ENCODE results near the gene SELENON. TPM values are rescaled to one million over a fixed set of nuclear protein-coding genes. Genes with fewer than 3 reads are reported as not detected.

The SELENON gene
- total and polyA plus RNA-seq, 2 experiments from 2014 or later = 26.7 to 37.7 TPM

DNA sequence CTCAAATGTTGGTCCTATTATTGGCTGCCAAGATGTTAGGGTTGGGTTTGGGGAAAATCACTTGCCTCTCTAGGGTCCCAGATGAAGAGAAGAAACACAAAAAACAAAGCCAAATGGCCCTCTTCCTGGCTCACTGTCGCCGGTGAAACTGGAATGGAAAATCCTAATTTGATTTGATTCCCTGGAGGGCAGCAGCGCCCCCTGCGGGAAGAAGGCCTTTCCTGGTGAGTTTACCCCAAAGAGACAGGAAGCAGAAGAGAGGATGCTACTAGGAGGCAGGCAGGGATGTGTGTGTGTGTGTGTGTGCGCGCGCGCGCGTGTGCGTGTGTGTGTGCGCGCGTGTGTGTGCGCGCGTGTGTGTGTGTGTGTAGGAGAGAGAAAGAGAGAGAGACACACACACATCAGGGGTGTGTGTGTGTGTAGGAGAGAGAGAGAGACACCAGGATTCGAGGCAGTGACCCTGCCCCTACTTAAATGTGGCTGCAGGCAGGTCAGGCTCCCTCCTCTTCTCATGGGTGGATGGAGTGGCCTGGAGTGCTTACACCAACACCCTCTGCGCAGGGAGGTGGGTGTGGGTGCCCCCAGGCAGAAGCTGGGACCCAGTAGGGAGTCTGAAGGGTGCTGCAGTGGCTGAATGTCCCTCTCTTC is 3.1 kb upstream of the SELENON start:
- Histone ChIP-seq H3K4me3 (no peak overlapping the region), H3K4me1 (ENCODE audit: insufficient read depth) (peaks cover 25% of the 10 kb centered on the region), H3K4me2 (no peak overlapping the region), H3K79me2 (peaks cover 16% of the 10 kb centered on the region), H3K36me3 (replicated peaks; ENCODE audit: insufficient read depth, low read depth) (no peaks in the 10 kb centered on the region), H2AFZ (no peak overlapping the region), H3K9me2 (replicated peaks; ENCODE audit: insufficient read depth) (no peaks in the 10 kb centered on the region), H3K27ac (peak overlapping the region; percentile 89), H3K9me3 (ENCODE audit: low read depth) (no peaks in the 10 kb centered on the region), H3K27me3 (no peaks in the 10 kb centered on the region), H4K20me1 (ENCODE audit: insufficient read depth, poor library complexity, severe bottlenecking) (no peaks in the 10 kb centered on the region)
- peak; percentile 91 for DNase-seq (ENCODE audit: low spot score)
- 18% methylated on average over 18 of the region's 19 CpGs for WGBS (ENCODE audit: low lambda C conversion rate, missing lambda C conversion rate)
- TF ChIP-seq EZH2phosphoT487 (IDR thresholded peaks at IDR 0.05; ENCODE audit: low read depth, severe bottlenecking, unreplicated experiment) (no peak), EZH2 (IDR thresholded peaks at IDR 0.05; ENCODE audit: borderline replicate concordance) (no peak)
- TF ChIP-seq, protein P1, sequence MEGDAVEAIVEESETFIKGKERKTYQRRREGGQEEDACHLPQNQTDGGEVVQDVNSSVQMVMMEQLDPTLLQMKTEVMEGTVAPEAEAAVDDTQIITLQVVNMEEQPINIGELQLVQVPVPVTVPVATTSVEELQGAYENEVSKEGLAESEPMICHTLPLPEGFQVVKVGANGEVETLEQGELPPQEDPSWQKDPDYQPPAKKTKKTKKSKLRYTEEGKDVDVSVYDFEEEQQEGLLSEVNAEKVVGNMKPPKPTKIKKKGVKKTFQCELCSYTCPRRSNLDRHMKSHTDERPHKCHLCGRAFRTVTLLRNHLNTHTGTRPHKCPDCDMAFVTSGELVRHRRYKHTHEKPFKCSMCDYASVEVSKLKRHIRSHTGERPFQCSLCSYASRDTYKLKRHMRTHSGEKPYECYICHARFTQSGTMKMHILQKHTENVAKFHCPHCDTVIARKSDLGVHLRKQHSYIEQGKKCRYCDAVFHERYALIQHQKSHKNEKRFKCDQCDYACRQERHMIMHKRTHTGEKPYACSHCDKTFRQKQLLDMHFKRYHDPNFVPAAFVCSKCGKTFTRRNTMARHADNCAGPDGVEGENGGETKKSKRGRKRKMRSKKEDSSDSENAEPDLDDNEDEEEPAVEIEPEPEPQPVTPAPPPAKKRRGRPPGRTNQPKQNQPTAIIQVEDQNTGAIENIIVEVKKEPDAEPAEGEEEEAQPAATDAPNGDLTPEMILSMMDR (IDR thresholded peaks at IDR 0.05; ENCODE audit: poor library complexity) = peak; percentile 80

DNA sequence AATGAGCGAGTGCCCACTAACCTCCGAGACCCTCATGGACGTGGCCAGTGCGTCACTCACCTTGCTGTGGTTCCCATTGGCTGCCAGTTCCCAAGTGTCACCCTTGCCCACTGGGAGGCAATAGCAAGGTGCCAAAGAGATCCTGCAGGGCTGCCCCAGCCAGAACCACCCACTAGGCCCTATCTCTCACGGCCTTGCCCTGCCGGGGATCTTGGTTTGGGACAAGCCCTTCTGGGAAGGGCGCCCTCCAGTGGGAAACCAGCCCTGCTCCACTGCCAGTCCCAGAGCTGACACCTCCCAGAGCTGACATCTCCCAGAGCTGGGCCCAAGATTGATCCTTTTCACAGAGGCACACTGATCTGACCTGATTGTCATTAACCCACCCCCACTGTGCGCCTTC is 2.1 kb upstream of the SELENON start:
- Histone ChIP-seq H3K9me3 (ENCODE audit: low read depth) (no peaks in the 10 kb centered on the region), H2AFZ (no peak overlapping the region), H3K27ac (no peak overlapping the region), H3K36me3 (replicated peaks; ENCODE audit: insufficient read depth, low read depth) (no peaks in the 10 kb centered on the region), H3K4me1 (ENCODE audit: insufficient read depth) (peaks cover 30% of the 10 kb centered on the region), H3K79me2 (peaks cover 23% of the 10 kb centered on the region), H3K4me2 (no peak overlapping the region), H4K20me1 (ENCODE audit: insufficient read depth, poor library complexity, severe bottlenecking) (no peaks in the 10 kb centered on the region), H3K27me3 (no peaks in the 10 kb centered on the region), H3K9me2 (replicated peaks; ENCODE audit: insufficient read depth) (no peaks in the 10 kb centered on the region), H3K4me3 (no peak overlapping the region)
- DNase-seq (ENCODE audit: low spot score) = no peak
- TF ChIP-seq EZH2 (IDR thresholded peaks at IDR 0.05; ENCODE audit: borderline replicate concordance) = no peak
- TF ChIP-seq, protein P1 (IDR thresholded peaks at IDR 0.05; ENCODE audit: poor library complexity) = peak; percentile 40
- 74% methylated on average over 8 of the region's 8 CpGs for WGBS (ENCODE audit: low lambda C conversion rate, missing lambda C conversion rate)

DNA sequence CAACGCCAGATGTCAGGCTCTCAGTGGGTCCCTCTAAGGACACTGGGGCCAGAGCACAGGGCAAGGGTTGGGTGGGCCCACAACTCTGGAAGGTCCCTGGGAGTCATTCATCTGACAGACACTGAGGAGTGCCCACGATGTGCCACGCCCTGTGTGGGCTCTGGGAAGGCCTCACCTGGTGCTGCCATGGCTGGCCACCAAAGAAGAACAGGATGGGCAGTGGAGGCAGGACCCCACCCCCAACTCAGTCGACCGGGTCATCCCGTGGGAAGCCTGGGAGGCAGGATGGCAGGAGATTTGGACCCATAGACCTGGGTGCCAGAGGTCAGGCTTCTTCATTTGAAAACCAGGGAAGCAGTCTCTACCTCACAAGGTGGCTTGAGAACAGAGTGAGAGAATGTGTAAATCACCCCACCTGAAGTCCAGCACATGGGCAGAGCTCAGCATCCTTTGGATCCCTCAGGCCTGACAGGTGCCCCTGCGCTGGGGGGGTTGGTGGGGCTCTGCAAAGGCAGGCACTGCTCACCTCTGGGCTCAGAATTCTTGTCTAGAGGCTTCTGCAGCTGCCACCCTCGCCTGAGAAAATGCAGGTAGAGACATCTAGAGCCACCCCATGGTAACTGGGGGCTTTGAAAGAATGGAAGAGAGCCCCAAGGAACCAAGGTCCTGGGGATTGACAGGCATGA is 1.2 kb upstream of the SELENON start:
- Histone ChIP-seq H3K27me3 (no peaks in the 10 kb centered on the region), H2AFZ (no peak overlapping the region), H3K4me1 (ENCODE audit: insufficient read depth) (peaks cover 30% of the 10 kb centered on the region), H4K20me1 (ENCODE audit: insufficient read depth, poor library complexity, severe bottlenecking) (no peaks in the 10 kb centered on the region), H3K4me2 (peak overlapping the region; percentile 88), H3K79me2 (peaks cover 28% of the 10 kb centered on the region), H3K9me3 (ENCODE audit: low read depth) (no peaks in the 10 kb centered on the region), H3K4me3 (no peak overlapping the region), H3K9me2 (replicated peaks; ENCODE audit: insufficient read depth) (no peaks in the 10 kb centered on the region), H3K27ac (no peak overlapping the region), H3K36me3 (replicated peaks; ENCODE audit: insufficient read depth, low read depth) (no peaks in the 10 kb centered on the region)
- WGBS (ENCODE audit: low lambda C conversion rate, missing lambda C conversion rate) = 85% methylated on average over 8 of the region's 8 CpGs
- no peak for TF ChIP-seq EZH2phosphoT487 (IDR thresholded peaks at IDR 0.05; ENCODE audit: low read depth, severe bottlenecking, unreplicated experiment)
- TF ChIP-seq EZH2 (IDR thresholded peaks at IDR 0.05; ENCODE audit: borderline replicate concordance) = no peak
- TF ChIP-seq, protein P1 (IDR thresholded peaks at IDR 0.05; ENCODE audit: poor library complexity) = no peak
- no peak for DNase-seq (ENCODE audit: low spot score)

All from hepatocyte (in vitro differentiated cells).